ENCODE data around the gene ACTRT2.

ACTRT2 gene

GRCh38 chr1:2983706-2984398, 37.4 kb upstream of the ACTRT2 start:
- no peak for DNase-seq

- DNase-seq = no peak
These were observed 36.7 kb upstream of the ACTRT2 start for GRCh38 chr1:2984399-2985061.

- DNase-seq = no peak
These were observed 36.2 kb upstream of the ACTRT2 start for GRCh38 chr1:2985067-2985561.

GRCh38 chr1:2985694-2986548, 35.3 kb upstream of the ACTRT2 start:
- DNase-seq = no peak

GRCh38 chr1:2986549-2987305, 34.5 kb upstream of the ACTRT2 start:
- no peak for DNase-seq

GRCh38 chr1:2987773-2988172, 33.5 kb upstream of the ACTRT2 start:
- DNase-seq = no peak

- no peak for DNase-seq
These were observed 33.0 kb upstream of the ACTRT2 start for GRCh38 chr1:2988256-2988655.

GRCh38 chr1:2989185-2989584, 32.1 kb upstream of the ACTRT2 start:
- DNase-seq = no peak

- no peak for DNase-seq
These were observed 31.3 kb upstream of the ACTRT2 start for GRCh38 chr1:2989976-2990375.

- no peak for DNase-seq
These were observed 30.7 kb upstream of the ACTRT2 start for GRCh38 chr1:2990376-2991115.

GRCh38 chr1:2991753-2992495, 29.3 kb upstream of the ACTRT2 start:
- no peak for DNase-seq

GRCh38 chr1:2998503-2999100, 22.7 kb upstream of the ACTRT2 start:
- no peak for DNase-seq

GRCh38 chr1:2999138-2999537, 22.1 kb upstream of the ACTRT2 start:
- no peak for DNase-seq

- no peak for DNase-seq
These were observed 21.7 kb upstream of the ACTRT2 start for GRCh38 chr1:2999571-2999970.

- no peak for DNase-seq
These were observed 21.1 kb upstream of the ACTRT2 start for GRCh38 chr1:3000214-3000613.

GRCh38 chr1:3000671-3001470, 20.4 kb upstream of the ACTRT2 start:
- DNase-seq = no peak

GRCh38 chr1:3001471-3002348, 19.6 kb upstream of the ACTRT2 start:
- no peak for DNase-seq

GRCh38 chr1:3002349-3003038, 18.8 kb upstream of the ACTRT2 start:
- no peak for DNase-seq
